ENCODE data around the gene MSH3.

Gene MSH3

DNA sequence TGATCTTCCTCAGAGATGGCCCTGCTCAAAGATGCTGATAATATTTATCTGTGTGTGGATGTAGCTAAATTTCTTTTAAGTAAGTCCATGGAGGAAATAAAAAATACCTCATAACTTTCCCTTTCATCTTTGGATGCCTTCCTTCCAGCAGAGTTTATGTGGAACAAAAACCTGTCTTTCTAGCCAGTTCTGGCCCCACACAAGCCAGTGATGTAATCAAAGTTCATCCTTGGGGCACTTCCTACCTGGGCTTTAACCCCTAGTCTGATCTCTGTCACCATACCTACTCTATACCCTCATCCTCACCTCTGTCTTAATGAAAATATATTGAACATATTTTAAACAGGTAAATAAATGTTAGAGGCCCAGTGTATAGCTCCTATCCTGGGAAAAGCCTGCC, 265.9 kb downstream of the MSH3 start:
- no peak for DNase-seq

DNA sequence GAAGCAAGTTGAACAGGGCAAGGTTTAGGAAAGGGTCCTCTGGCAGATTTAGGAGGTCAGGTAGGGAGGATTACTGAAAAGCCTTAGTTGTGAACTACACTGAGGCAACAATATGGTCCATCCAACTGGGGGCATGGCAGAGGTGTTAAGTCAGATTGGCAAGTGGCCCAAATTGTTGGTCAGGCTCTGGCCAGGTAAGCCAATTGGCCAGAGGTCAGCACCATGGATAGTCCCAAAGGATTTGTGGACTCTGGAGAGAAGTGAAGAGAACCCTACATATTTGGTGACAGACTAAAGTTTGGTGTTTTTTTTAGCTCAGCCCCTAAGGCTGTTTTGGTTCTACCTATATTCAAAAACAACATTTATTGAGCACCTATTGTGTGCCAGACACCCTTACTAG, 266.6 kb downstream of the MSH3 start:
- DNase-seq: no peak

DNA sequence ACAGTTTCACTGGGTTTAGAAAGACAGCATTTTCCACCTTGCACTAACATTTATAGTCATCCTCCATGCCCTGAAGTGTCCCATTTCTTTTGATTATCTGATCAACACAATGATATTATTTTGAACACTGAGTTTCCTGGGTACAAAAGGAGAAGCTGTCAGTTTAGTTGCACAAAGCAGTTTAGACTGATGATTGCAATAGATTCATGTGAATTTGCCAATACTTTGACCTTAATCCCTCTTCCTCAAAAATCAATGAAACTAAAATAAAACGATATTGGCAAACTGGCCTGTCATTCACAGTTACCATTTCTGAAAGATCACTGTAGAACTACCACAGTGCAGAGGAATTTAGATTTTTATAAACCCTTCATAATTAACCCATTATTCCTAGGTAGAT, 271.5 kb downstream of the MSH3 start:
- no peak for DNase-seq
